NCI-H748 (cell line): ENCODE results near the gene RUSF1.
"Not testable (repeated sequence)": the region's sequence is repeated elsewhere in the genome, so short reads cannot be mapped to it uniquely, and the experiment has no call there.

Experiments used
- DNase-seq: peaks from one replicate; lab custom pipeline; 2025; ENCODE audit not compliant: unreplicated experiment; lab: John Stamatoyannopoulos, UW

The RUSF1 gene

GRCh38 chr16:31517800-31518402, 9.7 kb upstream of the RUSF1 start:
- DNase-seq = peak; percentile 43

GRCh38 chr16:31513884-31514283, 5.7 kb upstream of the RUSF1 start:
- DNase-seq = no peak

GRCh38 chr16:31513126-31513525, 4.9 kb upstream of the RUSF1 start:
- DNase-seq = no peak

- DNase-seq = no peak
Measured at GRCh38 chr16:31508706-31509195, 560 bp upstream of the RUSF1 start.

GRCh38 chr16:31507617-31507928, 618 bp downstream of the RUSF1 start:
- DNase-seq = no peak

GRCh38 chr16:31505483-31505882, 2.7 kb downstream of the RUSF1 start:
- DNase-seq = no peak

- DNase-seq = no peak
Measured at GRCh38 chr16:31504159-31504558, 4.0 kb downstream of the RUSF1 start.

GRCh38 chr16:31503555-31503954, 4.6 kb downstream of the RUSF1 start:
- DNase-seq = not testable (repeated sequence)

- DNase-seq = no peak
Measured at GRCh38 chr16:31502981-31503380, 5.2 kb downstream of the RUSF1 start.

GRCh38 chr16:31501966-31502348, 6.2 kb downstream of the RUSF1 start:
- no peak for DNase-seq

GRCh38 chr16:31501226-31501965, 6.8 kb downstream of the RUSF1 start:
- DNase-seq = no peak

- DNase-seq = no peak
Measured at GRCh38 chr16:31499928-31500327, 8.3 kb downstream of the RUSF1 start.

GRCh38 chr16:31498493-31498892, 9.7 kb downstream of the RUSF1 start:
- no peak for DNase-seq

GRCh38 chr16:31496670-31497069, 11.5 kb downstream of the RUSF1 start:
- no peak for DNase-seq

- DNase-seq = no peak
Measured at GRCh38 chr16:31493506-31494125, 14.6 kb downstream of the RUSF1 start.

- no peak for DNase-seq
Measured at GRCh38 chr16:31491778-31492418, 16.3 kb downstream of the RUSF1 start.

- DNase-seq = no peak
Measured at GRCh38 chr16:31489616-31490584, 18.3 kb downstream of the RUSF1 start.

- DNase-seq = no peak
Measured at GRCh38 chr16:31489298-31489564, 19.0 kb downstream of the RUSF1 start.

GRCh38 chr16:31488468-31489297, 19.5 kb downstream of the RUSF1 start:
- peak; percentile 49 for DNase-seq
